Measurements from ENCODE around the gene ACTRT1. TPM values are rescaled to one million over a fixed set of nuclear protein-coding genes. Genes with fewer than 3 reads are reported as not detected.

ACTRT1 gene
- total RNA-seq (2012; rRNA removed): not detected in 2 replicates
- polyA plus RNA-seq (2012; rRNA removed): not detected in 2 replicates
- polyA plus RNA-seq (2012; cell fraction: cytosol; rRNA removed): not detected in 2 replicates
- not detected in 2 replicates for polyA plus RNA-seq (2012; cell fraction: nucleus; rRNA removed; ENCODE audit: low replicate concordance)
- Bru-seq, nascent RNA: not detected
- not detected for BruChase-seq, experiment 1, labeled RNA remaining after a 6-hour chase
- BruChase-seq, experiment 2, labeled RNA remaining after a 2-hour chase: not detected
- long read RNA-seq: 0 reads

- WGBS, 2 experiments (ENCODE audit: extremely low coverage in 2 of 2, insufficient read length in 1 of 2): no CpG with 5 or more reads among the region's 1 CpG
- dilution Hi-C loops (cut with HindIII; ENCODE audit: low sequenced_read_pairs, unreplicated experiment) (no loop called here), in situ Hi-C loops (cut with MboI; ENCODE audit: low sequenced_read_pairs) (no loop called here), intact Hi-C loops (cut with micrococcal nuclease) (no loop called here)
- H3K79me1 ChIP-seq (ENCODE audit: low read depth in 1 of 2, low read length in 2 of 2): no peaks in the 10 kb centered on the region
- no peaks in the 10 kb centered on the region for H3K27me3 ChIP-seq (ENCODE audit: control insufficient read depth, insufficient read depth, low read length)
- no peak within 1 kb of the TSS for H3K4ac ChIP-seq (ENCODE audit: low read depth, low read length)
- DNase-seq (no peak), ATAC-seq (ENCODE audit: low read depth) (no peak)
- no peak within 1 kb of the TSS for H4K5ac ChIP-seq (ENCODE audit: low read depth, low read length)
- H3K23ac ChIP-seq (ENCODE audit: low read depth, low read length): no peak within 1 kb of the TSS
- H3K18ac ChIP-seq (ENCODE audit: low read depth, low read length): no peak within 1 kb of the TSS
- no peak within 1 kb of the TSS for H3K9ac ChIP-seq (ENCODE audit: low read depth, low read length)
- H3K4me3 ChIP-seq (ENCODE audit: insufficient read depth, low read depth, low read length): no peak within 1 kb of the TSS
- no peak within 1 kb of the TSS for H3K56ac ChIP-seq (ENCODE audit: extremely low read depth, insufficient read depth, low read length)
- H2AK5ac ChIP-seq (ENCODE audit: low read depth, low read length): no peak within 1 kb of the TSS
- no peak within 1 kb of the TSS for H4K91ac ChIP-seq (ENCODE audit: insufficient read depth, low read depth, low read length)
- no peaks in the 10 kb centered on the region; the same call in 1 of the 2 replicates for H3K9me3 ChIP-seq (ENCODE audit: control insufficient read depth, insufficient read depth, low read length)
- H2BK5ac ChIP-seq (ENCODE audit: low read depth, low read length, poor library complexity, severe bottlenecking): no peak within 1 kb of the TSS
- H2AFZ ChIP-seq (replicated peaks; ENCODE audit: low read length, poor library complexity): no peak within 1 kb of the TSS
- no peak within 1 kb of the TSS for H4K8ac ChIP-seq (ENCODE audit: low read depth in 2 of 2, low read length in 2 of 2)
- H3K27ac ChIP-seq (ENCODE audit: insufficient read depth, low read length): no peak within 1 kb of the TSS
- no peak within 1 kb of the TSS for H2BK20ac ChIP-seq (ENCODE audit: low read depth, low read length)
- H3K14ac ChIP-seq (replicated peaks; ENCODE audit: low read depth, low read length): no peak within 1 kb of the TSS
- H4K20me1 ChIP-seq (ENCODE audit: insufficient read depth, low read length): no peaks in the 10 kb centered on the region
- H3K4me1 ChIP-seq (ENCODE audit: control insufficient read depth, insufficient read depth, low read length): no peaks in the 10 kb centered on the region
- no peak within 1 kb of the TSS for H3K4me2 ChIP-seq (ENCODE audit: low read depth, low read length)
- TF ChIP-seq ELK1 (IDR thresholded peaks at IDR 0.05; ENCODE audit: borderline replicate concordance, low read depth, low read length): no peak
- no peak for TF ChIP-seq CEBPB (IDR thresholded peaks at IDR 0.05; ENCODE audit: low read depth, low read length)
- TF ChIP-seq RFX5 (IDR thresholded peaks at IDR 0.05; ENCODE audit: low read depth, low read length): no peak
- no peak for TF ChIP-seq RAD21 (IDR thresholded peaks at IDR 0.05; ENCODE audit: low read length)
- no peak within 1 kb of the TSS for H2BK120ac ChIP-seq (ENCODE audit: low read depth, low read length)
- H3K9me1 ChIP-seq (ENCODE audit: insufficient read depth, low read length): no peaks in the 10 kb centered on the region
- no peaks in the 10 kb centered on the region for H3K36me3 ChIP-seq (ENCODE audit: control insufficient read depth, insufficient read depth, low read length)
- no peak within 1 kb of the TSS for H2BK15ac ChIP-seq (ENCODE audit: low read depth, low read length)
- H2AK9ac ChIP-seq (replicated peaks; ENCODE audit: low read depth, low read length, poor library complexity): no peak within 1 kb of the TSS
- CTCF ChIA-PET: no interaction called here
- POLR2A ChIA-PET (ENCODE audit: unreplicated experiment): no interaction called here
- no TSS peak for BruUV-seq (replicated peaks)
These were observed at the start of gene ACTRT1 for GRCh38 chrX:128052303-128052702. Gene ACTRT1, minus strand, starts transcription at chrX:128052403. Its CDS starts 197 bp downstream, at chrX:128052206.
